ENCODE results near the gene TPRN.
"Not testable (repeated sequence)": the region's sequence is repeated elsewhere in the genome, so short reads cannot be mapped to it uniquely, and the experiment has no call there.

The TPRN gene

GRCh38 chr9:137200311-137201204 is at the start of gene TPRN:
TSS of gene TPRN (minus strand) at chr9:137200741. CDS start at chr9:137200711, 30 bp downstream.
- peaks cover 51% of the 10 kb centered on the region for H3K4me1 ChIP-seq (ENCODE audit: insufficient read depth, low read length)
- peak within 1 kb of the TSS; percentile 73 for H3K27ac ChIP-seq (ENCODE audit: low read depth, low read length)
- no peaks in the 10 kb centered on the region for H3K9me3 ChIP-seq (ENCODE audit: low read length)
- no peaks in the 10 kb centered on the region for H3K36me3 ChIP-seq (ENCODE audit: insufficient read depth, low read length)
- H3K4me3 ChIP-seq (ENCODE audit: low read depth in 1 of 2, low read length in 2 of 2): peak within 1 kb of the TSS; percentile 47 to 72
- H3K9ac ChIP-seq (ENCODE audit: low read length): no peak within 1 kb of the TSS
- no peaks in the 10 kb centered on the region for H3K27me3 ChIP-seq (ENCODE audit: control insufficient read depth in 1 of 2, insufficient read depth in 2 of 2, low read length in 2 of 2)

GRCh38 chr9:137247916-137248175 is 47.3 kb upstream of the TPRN start:
- Histone ChIP-seq H3K4me1 (ENCODE audit: insufficient read depth, low read length) (peaks cover 10% of the 10 kb centered on the region), H3K36me3 (ENCODE audit: insufficient read depth, low read length) (peaks cover 12% of the 10 kb centered on the region), H3K27me3 (ENCODE audit: control insufficient read depth in 1 of 2, insufficient read depth in 2 of 2, low read length in 2 of 2) (peaks cover 0 to 6% of the 10 kb centered on the region in 2 donors), H3K27ac (ENCODE audit: low read depth, low read length) (no peak overlapping the region), H3K9me3 (ENCODE audit: low read length) (no peaks in the 10 kb centered on the region), H3K9ac (ENCODE audit: low read length) (no peak overlapping the region), H3K4me3 (ENCODE audit: low read depth in 1 of 2, low read length in 2 of 2) (no peak overlapping the region)

- peaks cover 17% of the 10 kb centered on the region for H3K36me3 ChIP-seq (ENCODE audit: insufficient read depth, low read length)
- H3K4me3 ChIP-seq (ENCODE audit: low read depth in 1 of 2, low read length in 2 of 2): no peak overlapping the region
- peaks cover 0 to 6% of the 10 kb centered on the region in 2 donors for H3K27me3 ChIP-seq (ENCODE audit: control insufficient read depth in 1 of 2, insufficient read depth in 2 of 2, low read length in 2 of 2)
- no peak overlapping the region for H3K27ac ChIP-seq (ENCODE audit: low read depth, low read length)
- H3K9ac ChIP-seq (ENCODE audit: low read length): no peak overlapping the region
- H3K4me1 ChIP-seq (ENCODE audit: insufficient read depth, low read length): peaks cover 15% of the 10 kb centered on the region
- no peaks in the 10 kb centered on the region for H3K9me3 ChIP-seq (ENCODE audit: low read length)
Observed at GRCh38 chr9:137247135-137247915, 46.8 kb upstream of the TPRN start.

GRCh38 chr9:137245450-137246421 is 45.2 kb upstream of the TPRN start:
- Histone ChIP-seq H3K9ac (ENCODE audit: low read length) (no peak overlapping the region), H3K27me3 (ENCODE audit: control insufficient read depth in 1 of 2, insufficient read depth in 2 of 2, low read length in 2 of 2) (peaks cover 0 to 1% of the 10 kb centered on the region in 2 donors), H3K4me1 (ENCODE audit: insufficient read depth, low read length) (peaks cover 19% of the 10 kb centered on the region), H3K9me3 (ENCODE audit: low read length) (no peaks in the 10 kb centered on the region), H3K27ac (ENCODE audit: low read depth, low read length) (no peak overlapping the region), H3K4me3 (ENCODE audit: low read depth in 1 of 2, low read length in 2 of 2) (no peak overlapping the region), H3K36me3 (ENCODE audit: insufficient read depth, low read length) (peaks cover 20% of the 10 kb centered on the region)

GRCh38 chr9:137244486-137245449 is 44.2 kb upstream of the TPRN start:
- H3K27me3 ChIP-seq (ENCODE audit: control insufficient read depth in 1 of 2, insufficient read depth in 2 of 2, low read length in 2 of 2): no peaks in the 10 kb centered on the region
- no peak overlapping the region for H3K27ac ChIP-seq (ENCODE audit: low read depth, low read length)
- peaks cover 20% of the 10 kb centered on the region for H3K36me3 ChIP-seq (ENCODE audit: insufficient read depth, low read length)
- H3K9ac ChIP-seq (ENCODE audit: low read length): no peak overlapping the region
- H3K4me3 ChIP-seq (ENCODE audit: low read depth in 1 of 2, low read length in 2 of 2): no peak overlapping the region
- peaks cover 19% of the 10 kb centered on the region for H3K4me1 ChIP-seq (ENCODE audit: insufficient read depth, low read length)
- H3K9me3 ChIP-seq (ENCODE audit: low read length): no peaks in the 10 kb centered on the region

GRCh38 chr9:137243626-137244485 is 43.3 kb upstream of the TPRN start:
- peaks cover 24% of the 10 kb centered on the region for H3K4me1 ChIP-seq (ENCODE audit: insufficient read depth, low read length)
- H3K9me3 ChIP-seq (ENCODE audit: low read length): no peaks in the 10 kb centered on the region
- no peak overlapping the region for H3K4me3 ChIP-seq (ENCODE audit: low read depth in 1 of 2, low read length in 2 of 2)
- no peaks in the 10 kb centered on the region for H3K27me3 ChIP-seq (ENCODE audit: control insufficient read depth in 1 of 2, insufficient read depth in 2 of 2, low read length in 2 of 2)
- H3K36me3 ChIP-seq (ENCODE audit: insufficient read depth, low read length): peaks cover 21% of the 10 kb centered on the region
- no peak overlapping the region for H3K9ac ChIP-seq (ENCODE audit: low read length)
- no peak overlapping the region for H3K27ac ChIP-seq (ENCODE audit: low read depth, low read length)

GRCh38 chr9:137243266-137243625 is 42.7 kb upstream of the TPRN start:
- H3K4me3 ChIP-seq (ENCODE audit: low read depth in 1 of 2, low read length in 2 of 2); H3K27me3 ChIP-seq (ENCODE audit: control insufficient read depth in 1 of 2, insufficient read depth in 2 of 2, low read length in 2 of 2); H3K9ac ChIP-seq (ENCODE audit: low read length); H3K9me3 ChIP-seq (ENCODE audit: low read length); H3K27ac ChIP-seq (ENCODE audit: low read depth, low read length): not testable (repeated sequence)
- Histone ChIP-seq H3K4me1 (ENCODE audit: insufficient read depth, low read length) (peaks cover 29% of the 10 kb centered on the region), H3K36me3 (ENCODE audit: insufficient read depth, low read length) (peaks cover 24% of the 10 kb centered on the region)

GRCh38 chr9:137242269-137243203 is 42.0 kb upstream of the TPRN start:
- H3K4me1 ChIP-seq (ENCODE audit: insufficient read depth, low read length): peaks cover 36% of the 10 kb centered on the region
- H3K9ac ChIP-seq (ENCODE audit: low read length): peak overlapping the region; percentile 64
- H3K4me3 ChIP-seq (ENCODE audit: low read depth in 1 of 2, low read length in 2 of 2): peak overlapping the region; percentile 60 to 62

More at GRCh38 chr9:137242269-137243203, 42.0 kb upstream of the TPRN start:
- H3K9me3 ChIP-seq (ENCODE audit: low read length): no peaks in the 10 kb centered on the region
- H3K27ac ChIP-seq (ENCODE audit: low read depth, low read length): peak overlapping the region; percentile 93
- no peaks in the 10 kb centered on the region for H3K27me3 ChIP-seq (ENCODE audit: control insufficient read depth in 1 of 2, insufficient read depth in 2 of 2, low read length in 2 of 2)
- H3K36me3 ChIP-seq (ENCODE audit: insufficient read depth, low read length): peaks cover 24% of the 10 kb centered on the region

Data from muscle layer of colon (tissue), 2 donors.